ES-I3 (cell line): ENCODE measurements around the gene TP73.

Experiments used
- H3K36me3 ChIP-seq: 2 replicates; pipeline ENCODE4 v1.6.1; 2013; ENCODE audit warnings: mild to moderate bottlenecking, low read length, control low read depth, moderate library complexity; ENCODE audit not compliant: insufficient read depth
- H3K4me1 ChIP-seq: 2 replicates; pipeline ENCODE4 v1.6.1; 2013; ENCODE audit warnings: mild to moderate bottlenecking, control low read depth, low read length; ENCODE audit not compliant: insufficient read depth
- H3K9ac ChIP-seq: 2 replicates; pipeline ENCODE4 v1.6.1; 2013; ENCODE audit warnings: low read depth, mild to moderate bottlenecking, low read length, moderate library complexity
- H3K9me3 ChIP-seq: 2 replicates; pipeline ENCODE4 v1.6.1; 2013; ENCODE audit warnings: mild to moderate bottlenecking, low read length, moderate library complexity; ENCODE audit not compliant: control insufficient read depth, insufficient read depth

The TP73 gene

GRCh38 chr1:3785456-3786157, 133.3 kb downstream of the TP73 start:
- H3K36me3 ChIP-seq: peaks cover 29% of the 10 kb centered on the region

More at GRCh38 chr1:3785456-3786157, 133.3 kb downstream of the TP73 start:
- H3K9ac ChIP-seq: no peak overlapping the region
- H3K9me3 ChIP-seq: no peaks in the 10 kb centered on the region
- H3K4me1 ChIP-seq: peaks cover 8% of the 10 kb centered on the region
